Measurements from ENCODE around the gene DCUN1D3.

GRCh38 chr16:20911361-20911760 lies 11.2 kb upstream of the DCUN1D3 start:
- no peak for TF ChIP-seq MAFK (IDR thresholded peaks at IDR 0.05; ENCODE audit: partially characterized antibody)
- no peak for TF ChIP-seq POLR2AphosphoS2 (conservative IDR thresholded peaks at IDR 0.05; ENCODE audit: low read length)
- TF ChIP-seq SMC3 (IDR thresholded peaks at IDR 0.05): no peak
- no peak for TF ChIP-seq ZFP36 (IDR thresholded peaks at IDR 0.05; ENCODE audit: borderline replicate concordance, partially characterized antibody)
